Body of pancreas (tissue), 4 donors: Measurements from ENCODE around the gene CACNA2D3.

Source experiments
- CTCF ChIP-seq, 7 experiments: fragments of 450-650 bp in 4 of 7; fragments of 200-600 bp in 3 of 7; sonication (generic) in 3 of 7; IDR thresholded peaks; one replicate each; pipeline ENCODE4 v1.5.1; 2016 to 2019; ENCODE audit warnings: antibody characterized with exemption in 7 of 7
- POLR2A ChIP-seq, 3 donors: fragments of 450-650 bp; IDR thresholded peaks; one replicate each; pipeline ENCODE4 v1.6.1; 2016; ENCODE audit warnings: antibody characterized with exemption in 3 of 3, mild to moderate bottlenecking in 2 of 3

- TF ChIP-seq CTCF (IDR thresholded peaks at IDR 0.05) (no peak), POLR2A (IDR thresholded peaks at IDR 0.05) (no peak)
Observed at GRCh38 chr3:54126551-54126950, 4.2 kb downstream of the CACNA2D3 start.
